ENCODE measurements around the gene ST14.

DNA sequence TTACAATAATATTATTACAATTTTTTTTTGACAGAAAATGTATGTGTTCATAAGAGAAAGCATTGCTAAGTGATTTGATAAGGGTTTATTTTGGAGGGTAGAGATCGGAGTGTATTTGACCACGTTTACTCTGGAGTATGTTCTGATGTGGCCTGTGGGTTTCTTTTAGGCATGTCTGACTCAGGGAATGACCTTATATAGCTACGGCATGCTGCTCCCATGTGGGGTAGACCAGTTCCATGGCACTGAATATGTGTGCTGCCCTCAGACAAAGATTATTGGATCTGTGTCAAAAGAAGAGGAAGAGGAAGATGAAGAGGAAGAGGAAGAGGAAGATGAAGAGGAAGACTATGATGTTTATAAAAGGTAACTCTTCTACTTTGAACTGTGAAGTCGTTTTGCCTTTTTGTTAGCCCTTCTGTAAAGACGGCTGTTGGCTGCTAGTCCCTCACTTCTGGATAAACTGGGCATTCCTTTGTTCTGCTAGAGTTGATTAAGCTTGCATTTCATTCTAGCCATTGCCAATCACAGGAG lies 38.1 kb upstream of the ST14 start:
- no peak for TF ChIP-seq POLR2AphosphoS5 (IDR thresholded peaks at IDR 0.05; ENCODE audit: borderline replicate concordance, low read depth, low read length)
- no peak for TF ChIP-seq EZH2 (IDR thresholded peaks at IDR 0.05)
- TF ChIP-seq FOXP2 (optimal IDR thresholded peaks at IDR 0.05; ENCODE audit: control extremely low read depth, extremely low read length, insufficient read depth): no peak

Data from SK-N-MC (cell line).